Astrocyte (in vitro differentiated cells and primary cell): ENCODE data around the gene ZBTB16. TPM values are rescaled to one million over a fixed set of nuclear protein-coding genes. Genes with fewer than 3 reads are reported as not detected.

ENCODE experiments used
- DNase-seq: peaks from one replicate; pipeline ENCODE4 v3.0.0-alpha.2; 2010; ENCODE audit warnings: low read depth
- FAIRE-seq: peaks from 2 replicates; lab custom pipeline; 2011; peaks lifted over from hg19 to GRCh38; lab: Jason Lieb, UNC
- H2AFZ ChIP-seq: 2 replicates; pipeline ENCODE4 v1.6.0; 2012; ENCODE audit warnings: low read depth, low read length, inconsistent platforms
- H3K27ac ChIP-seq: 2 replicates; pipeline ENCODE4 v1.5.1; 2011; ENCODE audit warnings: low read depth, low read length, inconsistent platforms
- H3K27me3 ChIP-seq: 2 replicates; pipeline ENCODE4 v1.6.0; 2011; ENCODE audit warnings: low read length, inconsistent platforms; ENCODE audit not compliant: insufficient read depth
- H3K36me3 ChIP-seq: 2 replicates; pipeline ENCODE4 v1.5.1; 2011; ENCODE audit warnings: low read length, inconsistent platforms; ENCODE audit not compliant: insufficient read depth
- H3K4me1 ChIP-seq: 2 replicates; pipeline ENCODE4 v1.5.1; 2011; ENCODE audit warnings: low read length, inconsistent platforms; ENCODE audit not compliant: insufficient read depth
- H3K4me2 ChIP-seq: 2 replicates; pipeline ENCODE4 v1.6.0; 2012; ENCODE audit warnings: low read length, inconsistent platforms
- H3K4me3 ChIP-seq: 2 replicates; pipeline ENCODE4 v1.5.1; 2011; ENCODE audit warnings: low read depth, mild to moderate bottlenecking, low read length, inconsistent platforms; ENCODE audit not compliant: insufficient read depth
- H3K79me2 ChIP-seq: 2 replicates; pipeline ENCODE4 v1.6.0; 2012; ENCODE audit warnings: mild to moderate bottlenecking, low read length, inconsistent platforms; ENCODE audit not compliant: insufficient read depth
- H3K9ac ChIP-seq: 2 replicates; pipeline ENCODE4 v1.6.0; 2012; ENCODE audit warnings: mild to moderate bottlenecking, low read length, inconsistent platforms
- H3K9me3 ChIP-seq: 2 replicates; pipeline ENCODE4 v1.5.1; 2012; ENCODE audit warnings: low read depth, mild to moderate bottlenecking, low read length, inconsistent platforms; ENCODE audit not compliant: insufficient read depth
- H4K20me1 ChIP-seq: 2 replicates; pipeline ENCODE4 v1.6.0; 2012; ENCODE audit warnings: low read length, inconsistent platforms; ENCODE audit not compliant: insufficient read depth
- H3K27ac Mint-ChIP-seq: one replicate; pipeline ENCODE4 v1.8.0; 2021; ENCODE audit warnings: mild to moderate bottlenecking, mixed read lengths; ENCODE audit not compliant: unreplicated experiment
- H3K27me3 Mint-ChIP-seq: one replicate; pipeline ENCODE4 v1.8.0; 2021; ENCODE audit warnings: low read depth, mixed read lengths; ENCODE audit not compliant: unreplicated experiment
- H3K36me3 Mint-ChIP-seq: one replicate; pipeline ENCODE4 v1.8.0; 2021; ENCODE audit warnings: low read depth, mixed read lengths; ENCODE audit not compliant: unreplicated experiment
- H3K4me1 Mint-ChIP-seq: one replicate; pipeline ENCODE4 v1.8.0; 2021; ENCODE audit warnings: low read depth, mixed read lengths; ENCODE audit not compliant: unreplicated experiment
- H3K4me3 Mint-ChIP-seq: one replicate; pipeline ENCODE4 v1.8.0; 2021; ENCODE audit warnings: mild to moderate bottlenecking, moderate library complexity, mixed read lengths; ENCODE audit not compliant: unreplicated experiment
- H3K9me3 Mint-ChIP-seq: one replicate; pipeline ENCODE4 v1.8.0; 2021; ENCODE audit warnings: mild to moderate bottlenecking, mixed read lengths; ENCODE audit not compliant: unreplicated experiment
- CTCF ChIP-seq: IDR thresholded peaks from 2 replicates; pipeline ENCODE4 v1.5.1; 2011; ENCODE audit warnings: low read depth, mild to moderate bottlenecking, inconsistent platforms, low read length, moderate library complexity; ENCODE audit not compliant: insufficient read depth
- EZH2 ChIP-seq: IDR thresholded peaks from 2 replicates; pipeline ENCODE4 v1.6.1; 2012; ENCODE audit warnings: mild to moderate bottlenecking, low read length, inconsistent platforms; ENCODE audit not compliant: insufficient read depth
- total RNA-seq: library from RNA; stranded (reverse); gene quantifications from 2 replicates; pipeline ENCODE4 v1.2.1, GENCODE V29; 2021

The ZBTB16 gene
- total RNA-seq, 1 donor from 2014 or later: 0.50 TPM

GRCh38 chr11:114132417-114132816, 72.9 kb downstream of the ZBTB16 start:
- H3K27ac Mint-ChIP-seq: no peak overlapping the region

GRCh38 chr11:114132944-114133394, 73.5 kb downstream of the ZBTB16 start:
- Histone ChIP-seq H3K9me3 (no peaks in the 10 kb centered on the region), H4K20me1 (no peaks in the 10 kb centered on the region), H3K9ac (no peak overlapping the region), H2AFZ (no peak overlapping the region), H3K79me2 (no peaks in the 10 kb centered on the region), H3K4me1 (no peaks in the 10 kb centered on the region), H3K36me3 (no peaks in the 10 kb centered on the region), H3K4me3 (no peak overlapping the region), H3K27me3 (peaks cover 15% of the 10 kb centered on the region), H3K27ac (no peak overlapping the region), H3K4me2 (no peak overlapping the region)
- Mint-ChIP-seq H3K4me3 (no peak overlapping the region), H3K36me3 (no peaks in the 10 kb centered on the region), H3K4me1 (peaks cover 27% of the 10 kb centered on the region), H3K27ac (no peak overlapping the region), H3K9me3 (no peaks in the 10 kb centered on the region), H3K27me3 (peaks cover 30% of the 10 kb centered on the region)
- no peak for FAIRE-seq
- peak; percentile 12 for DNase-seq
- no peak for TF ChIP-seq CTCF
- TF ChIP-seq EZH2: no peak

More at GRCh38 chr11:114132417-114132816, 72.9 kb downstream of the ZBTB16 start:
- Mint-ChIP-seq H3K9me3 (no peaks in the 10 kb centered on the region), H3K36me3 (no peaks in the 10 kb centered on the region), H3K27me3 (peaks cover 30% of the 10 kb centered on the region), H3K4me3 (no peak overlapping the region), H3K4me1 (peaks cover 27% of the 10 kb centered on the region)
- H3K36me3 ChIP-seq: no peaks in the 10 kb centered on the region
- FAIRE-seq (no peak), DNase-seq (no peak)
- TF ChIP-seq CTCF (no peak), EZH2 (no peak)
- H3K79me2 ChIP-seq: no peaks in the 10 kb centered on the region
- H3K27ac ChIP-seq: no peak overlapping the region
- H3K9me3 ChIP-seq: no peaks in the 10 kb centered on the region
- H3K27me3 ChIP-seq: peaks cover 15% of the 10 kb centered on the region
- no peaks in the 10 kb centered on the region for H4K20me1 ChIP-seq
- no peak overlapping the region for H3K9ac ChIP-seq
- no peak overlapping the region for H2AFZ ChIP-seq
- H3K4me1 ChIP-seq: no peaks in the 10 kb centered on the region
- no peak overlapping the region for H3K4me2 ChIP-seq
- no peak overlapping the region for H3K4me3 ChIP-seq

GRCh38 chr11:114133548-114134329, 74.2 kb downstream of the ZBTB16 start:
- Histone ChIP-seq H3K79me2 (no peaks in the 10 kb centered on the region), H3K36me3 (no peaks in the 10 kb centered on the region), H3K27ac (no peak overlapping the region), H3K4me3 (no peak overlapping the region), H2AFZ (no peak overlapping the region), H4K20me1 (no peaks in the 10 kb centered on the region), H3K4me1 (no peaks in the 10 kb centered on the region), H3K27me3 (peaks cover 15% of the 10 kb centered on the region), H3K9ac (no peak overlapping the region), H3K4me2 (no peak overlapping the region), H3K9me3 (no peaks in the 10 kb centered on the region)
- H3K4me1 Mint-ChIP-seq: peaks cover 27% of the 10 kb centered on the region
- DNase-seq (no peak), FAIRE-seq (no peak)
- H3K27me3 Mint-ChIP-seq: peaks cover 25% of the 10 kb centered on the region
- TF ChIP-seq CTCF (no peak), EZH2 (no peak)
- H3K36me3 Mint-ChIP-seq: no peaks in the 10 kb centered on the region
- peaks cover 2% of the 10 kb centered on the region for H3K9me3 Mint-ChIP-seq
- no peak overlapping the region for H3K4me3 Mint-ChIP-seq
- H3K27ac Mint-ChIP-seq: no peak overlapping the region
